ENCODE results near the gene RXFP1. TPM values are rescaled to one million over a fixed set of nuclear protein-coding genes. Genes with fewer than 3 reads are reported as not detected.
"Not testable (repeated sequence)": the region's sequence is repeated elsewhere in the genome, so short reads cannot be mapped to it uniquely, and the experiment has no call there.

RXFP1 gene
- total and polyA plus RNA-seq, 9 donors: 0.35 to 3.6 (median 0.73) TPM

GRCh38 chr4:158649111-158649680 lies 127.5 kb downstream of the RXFP1 start:
- intact Hi-C loops (cut with DNase I): no loop called here
- no peak for DNase-seq
- WGBS, 3 donors: 7 to 17% (median 11%) methylated on average over 4 of the region's 4 CpGs

GRCh38 chr4:158652920-158653319 lies 131.2 kb downstream of the RXFP1 start:
- Histone ChIP-seq H3K4me1 (ENCODE audit: insufficient read depth) (no peaks in the 10 kb centered on the region), H3K27ac (no peak overlapping the region), H3K9me3 (no peaks in the 10 kb centered on the region), H3K27me3 (no peaks in the 10 kb centered on the region), H3K36me3 (no peaks in the 10 kb centered on the region), H3K4me3 (no peak overlapping the region)
- intact Hi-C loops (cut with DNase I): no loop called here
- 5 to 8% (median 6%) methylated on average over 2 of the region's 2 CpGs for WGBS, 3 donors
- TF ChIP-seq POLR2A (IDR thresholded peaks at IDR 0.05): no peak
- TF ChIP-seq, protein P1, sequence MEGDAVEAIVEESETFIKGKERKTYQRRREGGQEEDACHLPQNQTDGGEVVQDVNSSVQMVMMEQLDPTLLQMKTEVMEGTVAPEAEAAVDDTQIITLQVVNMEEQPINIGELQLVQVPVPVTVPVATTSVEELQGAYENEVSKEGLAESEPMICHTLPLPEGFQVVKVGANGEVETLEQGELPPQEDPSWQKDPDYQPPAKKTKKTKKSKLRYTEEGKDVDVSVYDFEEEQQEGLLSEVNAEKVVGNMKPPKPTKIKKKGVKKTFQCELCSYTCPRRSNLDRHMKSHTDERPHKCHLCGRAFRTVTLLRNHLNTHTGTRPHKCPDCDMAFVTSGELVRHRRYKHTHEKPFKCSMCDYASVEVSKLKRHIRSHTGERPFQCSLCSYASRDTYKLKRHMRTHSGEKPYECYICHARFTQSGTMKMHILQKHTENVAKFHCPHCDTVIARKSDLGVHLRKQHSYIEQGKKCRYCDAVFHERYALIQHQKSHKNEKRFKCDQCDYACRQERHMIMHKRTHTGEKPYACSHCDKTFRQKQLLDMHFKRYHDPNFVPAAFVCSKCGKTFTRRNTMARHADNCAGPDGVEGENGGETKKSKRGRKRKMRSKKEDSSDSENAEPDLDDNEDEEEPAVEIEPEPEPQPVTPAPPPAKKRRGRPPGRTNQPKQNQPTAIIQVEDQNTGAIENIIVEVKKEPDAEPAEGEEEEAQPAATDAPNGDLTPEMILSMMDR (IDR thresholded peaks at IDR 0.05): no peak
- DNase-seq: no peak

More at GRCh38 chr4:158649111-158649680, 127.5 kb downstream of the RXFP1 start:
- H3K9me3 ChIP-seq: no peaks in the 10 kb centered on the region
- no peak overlapping the region for H3K27ac ChIP-seq
- H3K4me1 ChIP-seq (ENCODE audit: insufficient read depth): no peaks in the 10 kb centered on the region
- TF ChIP-seq EP300 (IDR thresholded peaks at IDR 0.05) (no peak), POLR2A (IDR thresholded peaks at IDR 0.05) (no peak)
- TF ChIP-seq, protein P1 (IDR thresholded peaks at IDR 0.05): no peak
- no peak overlapping the region for H3K4me3 ChIP-seq
- no peaks in the 10 kb centered on the region for H3K27me3 ChIP-seq
- H3K36me3 ChIP-seq: no peaks in the 10 kb centered on the region

GRCh38 chr4:158656439-158656838 lies 134.8 kb downstream of the RXFP1 start:
- TF ChIP-seq, protein P1 (IDR thresholded peaks at IDR 0.05): no peak
- TF ChIP-seq POLR2A (IDR thresholded peaks at IDR 0.05) (no peak), EP300 (IDR thresholded peaks at IDR 0.05) (no peak)
- no peak for DNase-seq
- H3K27me3 ChIP-seq: no peaks in the 10 kb centered on the region
- no peaks in the 10 kb centered on the region for H3K9me3 ChIP-seq
- H3K4me1 ChIP-seq (ENCODE audit: insufficient read depth): no peaks in the 10 kb centered on the region
- no peak overlapping the region for H3K4me3 ChIP-seq
- no peaks in the 10 kb centered on the region for H3K36me3 ChIP-seq
- no peak overlapping the region for H3K27ac ChIP-seq
- WGBS, 3 donors: 90 to 93% (median 90%) methylated on average over 1 of the region's 1 CpG
- intact Hi-C loops (cut with DNase I): no loop called here

DNA sequence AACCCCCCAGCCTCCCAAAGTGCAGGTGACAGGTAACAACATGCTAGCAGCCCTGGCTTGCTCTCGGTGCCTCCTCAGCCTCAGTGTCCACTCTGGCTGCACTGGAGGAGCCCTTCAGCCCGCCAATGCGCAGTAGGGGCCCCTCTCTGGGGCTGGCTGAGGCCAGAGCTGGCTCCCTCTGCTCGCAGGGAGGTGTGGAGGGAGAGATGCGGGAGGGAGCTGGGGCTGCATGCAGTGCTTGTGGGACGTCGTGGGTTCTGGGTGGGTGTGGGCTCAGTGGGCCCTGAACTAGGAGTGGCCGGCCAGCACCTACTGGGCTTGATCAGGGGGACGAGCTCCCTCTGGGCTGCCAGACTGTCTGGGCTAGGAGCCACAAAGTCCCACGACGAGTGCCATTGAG lies 135.6 kb downstream of the RXFP1 start:
- no peaks in the 10 kb centered on the region for H3K27me3 ChIP-seq
- DNase-seq: no peak
- TF ChIP-seq EP300 (IDR thresholded peaks at IDR 0.05) (no peak), POLR2A (IDR thresholded peaks at IDR 0.05) (no peak)
- no peaks in the 10 kb centered on the region for H3K9me3 ChIP-seq
- no peak overlapping the region for H3K4me3 ChIP-seq
- H3K27ac ChIP-seq: no peak overlapping the region
- no peaks in the 10 kb centered on the region for H3K36me3 ChIP-seq
- WGBS, 3 donors: 89 to 92% (median 91%) methylated on average over 11 of the region's 11 CpGs
- intact Hi-C loops (cut with DNase I): no loop called here
- H3K4me1 ChIP-seq (ENCODE audit: insufficient read depth): no peaks in the 10 kb centered on the region

DNA sequence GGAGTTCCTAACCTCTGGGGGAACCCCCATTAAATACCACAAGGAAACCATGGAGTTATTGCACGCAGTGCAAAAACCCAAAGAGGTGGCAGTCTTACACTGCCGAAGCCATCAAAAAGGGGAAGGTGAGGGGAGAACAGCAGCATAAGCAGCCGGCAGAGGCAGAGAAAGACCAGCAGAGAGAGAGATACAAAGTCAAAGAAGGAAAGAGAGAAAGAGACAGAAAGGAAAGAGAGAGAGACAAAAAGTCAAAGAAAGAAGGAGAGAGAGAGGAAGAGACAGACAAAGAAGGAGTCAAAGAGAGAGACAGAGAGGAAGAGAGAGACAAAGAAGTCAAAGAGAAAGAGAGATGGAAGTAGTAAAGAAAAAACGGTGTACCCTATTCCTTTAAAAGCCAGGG lies 141.6 kb downstream of the RXFP1 start:
- H3K27me3 ChIP-seq; H3K9me3 ChIP-seq; intact Hi-C loops (cut with DNase I); H3K27ac ChIP-seq; H3K36me3 ChIP-seq; DNase-seq; H3K4me1 ChIP-seq (ENCODE audit: insufficient read depth); H3K4me3 ChIP-seq: not testable (repeated sequence)
- 67 to 74% (median 68%) methylated on average over 4 of the region's 4 CpGs for WGBS, 3 donors

- H3K36me3 ChIP-seq; H3K27ac ChIP-seq; H3K4me1 ChIP-seq (ENCODE audit: insufficient read depth); H3K9me3 ChIP-seq; H3K4me3 ChIP-seq; intact Hi-C loops (cut with DNase I); DNase-seq; H3K27me3 ChIP-seq: not testable (repeated sequence)
- 73 to 78% (median 76%) methylated on average over 8 of the region's 8 CpGs for WGBS, 3 donors
Measured at GRCh38 chr4:158663707-158664625, 142.3 kb downstream of the RXFP1 start.

All from ovary (tissue), 9 donors.